Glutamatergic neuron (in vitro differentiated cells): ENCODE data around the gene BIK. TPM values are rescaled to one million over a fixed set of nuclear protein-coding genes. Genes with fewer than 3 reads are reported as not detected.

Experiments
- DNase-seq: peaks from one replicate; pipeline ENCODE4 v3.0.0; 2022
- H3K27ac Mint-ChIP-seq: one replicate; pipeline ENCODE4 v1.8.0; 2020; ENCODE audit warnings: mild to moderate bottlenecking, mixed read lengths, inconsistent platforms; ENCODE audit not compliant: unreplicated experiment
- H3K27me3 Mint-ChIP-seq: one replicate; pipeline ENCODE4 v1.8.0; 2020; ENCODE audit warnings: mild to moderate bottlenecking, moderate library complexity, mixed read lengths, inconsistent platforms; ENCODE audit not compliant: unreplicated experiment
- H3K36me3 Mint-ChIP-seq: one replicate; pipeline ENCODE4 v1.8.0; 2020; ENCODE audit warnings: mild to moderate bottlenecking, mixed read lengths, inconsistent platforms; ENCODE audit not compliant: unreplicated experiment
- H3K4me1 Mint-ChIP-seq: one replicate; pipeline ENCODE4 v1.8.0; 2020; ENCODE audit warnings: mild to moderate bottlenecking, low read depth, mixed read lengths, inconsistent platforms; ENCODE audit not compliant: unreplicated experiment
- H3K4me3 Mint-ChIP-seq: one replicate; pipeline ENCODE4 v1.8.0; 2020; ENCODE audit warnings: mild to moderate bottlenecking, mixed read lengths, inconsistent platforms; ENCODE audit not compliant: unreplicated experiment
- H3K9me3 Mint-ChIP-seq: one replicate; pipeline ENCODE4 v1.8.0; 2020; ENCODE audit warnings: mild to moderate bottlenecking, moderate library complexity, mixed read lengths, inconsistent platforms; ENCODE audit not compliant: unreplicated experiment
- long read RNA-seq: library from polyadenylated mRNA; unstranded; transcript quantifications from one replicate; pipeline ENCODE4 v2.0.0, GENCODE V29; 2020; ENCODE audit not compliant: unreplicated experiment
- total RNA-seq: library from RNA; stranded (reverse); fragmentation: NEBNext Ultra II Directional; extraction: Animal tissue kit (Norgen Biotek cat#: 25700); gene quantifications from one replicate; pipeline ENCODE4 v1.2.1, GENCODE V29; 2021; ENCODE audit not compliant: unreplicated experiment
- TF ChIP-seq, protein P1 (sequence below): fragments of 200-600 bp; sonication (generic); IDR thresholded peaks from one replicate; pipeline ENCODE4 v1.5.0; 2021; ENCODE audit not compliant: partially characterized antibody, unreplicated experiment

BIK gene, protein sequence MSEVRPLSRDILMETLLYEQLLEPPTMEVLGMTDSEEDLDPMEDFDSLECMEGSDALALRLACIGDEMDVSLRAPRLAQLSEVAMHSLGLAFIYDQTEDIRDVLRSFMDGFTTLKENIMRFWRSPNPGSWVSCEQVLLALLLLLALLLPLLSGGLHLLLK
- 17.3 TPM for total RNA-seq
- long read RNA-seq, transcript BIK-201 (5 exons, 953 nt), result major isoform, 43 of 46 reads
- long read RNA-seq, partial matches to known transcripts, result 1 of 46 reads
- long read RNA-seq, other reads (novel, unspliced or antisense), result 2 of 46 reads

DNA sequence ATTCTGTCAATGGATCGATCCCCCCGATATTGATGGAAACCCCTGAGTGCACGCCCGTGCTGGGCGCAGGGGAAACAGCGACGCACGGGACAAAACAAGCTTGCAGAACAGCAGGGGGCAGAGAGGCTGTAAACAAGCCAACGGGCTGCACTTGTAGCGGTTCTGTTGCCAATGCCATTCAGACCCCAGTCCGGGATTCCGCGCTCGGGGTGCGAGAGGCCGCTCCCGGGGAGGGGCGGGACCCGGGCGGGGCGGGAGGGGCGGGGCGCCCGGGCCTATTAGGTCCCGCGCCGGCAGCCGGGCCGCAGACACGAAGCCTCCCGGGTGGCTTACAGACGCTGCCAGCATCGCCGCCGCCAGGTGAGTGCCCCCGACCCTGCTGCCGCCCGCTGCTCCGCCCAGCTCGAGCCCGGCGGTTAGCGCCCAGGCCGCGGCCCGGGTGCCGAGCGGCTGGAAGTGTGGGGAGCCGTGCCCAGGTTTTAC, at the start of gene BIK:
Gene BIK, plus strand, starts transcription at position 307 of the 483 bp plus-strand sequence. CDS start 13,273 bp downstream, outside the sequence.
- Mint-ChIP-seq H3K27me3 (peaks cover 15% of the 10 kb centered on the region), H3K4me1 (peaks cover 16% of the 10 kb centered on the region), H3K36me3 (no peaks in the 10 kb centered on the region), H3K9me3 (peaks cover 12% of the 10 kb centered on the region), H3K4me3 (peak within 1 kb of the TSS; percentile 87), H3K27ac (peak within 1 kb of the TSS; percentile 38)
- DNase-seq, result peak; percentile 64
- TF ChIP-seq, protein P1, sequence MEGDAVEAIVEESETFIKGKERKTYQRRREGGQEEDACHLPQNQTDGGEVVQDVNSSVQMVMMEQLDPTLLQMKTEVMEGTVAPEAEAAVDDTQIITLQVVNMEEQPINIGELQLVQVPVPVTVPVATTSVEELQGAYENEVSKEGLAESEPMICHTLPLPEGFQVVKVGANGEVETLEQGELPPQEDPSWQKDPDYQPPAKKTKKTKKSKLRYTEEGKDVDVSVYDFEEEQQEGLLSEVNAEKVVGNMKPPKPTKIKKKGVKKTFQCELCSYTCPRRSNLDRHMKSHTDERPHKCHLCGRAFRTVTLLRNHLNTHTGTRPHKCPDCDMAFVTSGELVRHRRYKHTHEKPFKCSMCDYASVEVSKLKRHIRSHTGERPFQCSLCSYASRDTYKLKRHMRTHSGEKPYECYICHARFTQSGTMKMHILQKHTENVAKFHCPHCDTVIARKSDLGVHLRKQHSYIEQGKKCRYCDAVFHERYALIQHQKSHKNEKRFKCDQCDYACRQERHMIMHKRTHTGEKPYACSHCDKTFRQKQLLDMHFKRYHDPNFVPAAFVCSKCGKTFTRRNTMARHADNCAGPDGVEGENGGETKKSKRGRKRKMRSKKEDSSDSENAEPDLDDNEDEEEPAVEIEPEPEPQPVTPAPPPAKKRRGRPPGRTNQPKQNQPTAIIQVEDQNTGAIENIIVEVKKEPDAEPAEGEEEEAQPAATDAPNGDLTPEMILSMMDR, result no peak

DNA sequence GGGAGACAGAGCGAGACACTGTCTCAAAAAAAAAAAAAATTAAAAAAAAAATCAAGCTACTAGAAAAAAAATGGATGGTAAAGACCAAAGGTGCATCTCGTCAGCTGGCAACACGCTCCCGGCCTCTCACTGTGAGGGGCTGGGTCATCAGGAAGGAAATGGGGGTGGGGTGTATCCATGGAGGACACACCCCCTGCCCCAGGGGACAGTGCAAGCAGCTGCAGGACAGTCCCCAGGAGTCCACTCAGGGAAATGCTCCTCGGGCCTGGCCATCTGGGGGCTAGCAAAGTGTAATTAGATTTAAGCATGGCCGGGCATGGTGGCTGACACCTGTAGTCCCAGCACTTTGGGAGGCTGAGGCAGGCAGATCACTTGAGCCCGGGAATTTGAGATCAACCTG, 44.4 kb upstream of the BIK start:
- TF ChIP-seq, protein P1, result no peak
- H3K27ac Mint-ChIP-seq, result no peak overlapping the region
- peak; percentile 31 for DNase-seq
- no peaks in the 10 kb centered on the region for H3K9me3 Mint-ChIP-seq
- H3K36me3 Mint-ChIP-seq, result peaks cover 4% of the 10 kb centered on the region
- no peaks in the 10 kb centered on the region for H3K27me3 Mint-ChIP-seq
- H3K4me3 Mint-ChIP-seq, result no peak overlapping the region
- no peaks in the 10 kb centered on the region for H3K4me1 Mint-ChIP-seq

DNA sequence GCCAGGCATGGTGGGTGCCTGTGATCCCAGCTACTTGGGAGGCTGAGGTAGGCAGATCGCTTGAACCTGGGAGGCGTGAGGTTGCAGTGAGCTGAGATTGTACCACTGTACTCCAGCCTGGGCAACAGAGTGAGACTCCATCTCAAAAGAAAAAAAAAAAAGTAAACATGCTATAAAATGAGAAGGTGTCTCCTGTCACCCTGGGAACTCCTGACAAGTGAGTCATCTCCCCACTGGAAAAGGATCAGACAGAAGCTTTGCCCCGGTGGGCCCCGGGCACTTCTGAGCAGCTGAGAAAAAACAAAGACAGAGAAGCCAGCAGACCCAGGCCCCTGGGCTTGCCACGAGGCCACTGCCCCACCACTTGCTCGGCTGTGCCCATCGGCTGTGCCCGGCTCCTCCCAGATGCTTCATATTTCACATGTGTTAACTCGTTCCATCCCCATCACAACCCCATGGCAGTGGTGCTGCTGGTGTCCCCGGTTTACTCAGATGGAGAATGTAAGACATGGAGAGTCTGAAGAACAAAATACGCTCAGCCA, 43.6 kb upstream of the BIK start:
- no peaks in the 10 kb centered on the region for H3K27me3 Mint-ChIP-seq
- H3K4me1 Mint-ChIP-seq, result no peaks in the 10 kb centered on the region
- TF ChIP-seq, protein P1, result no peak
- no peak for DNase-seq
- H3K9me3 Mint-ChIP-seq, result no peaks in the 10 kb centered on the region
- no peak overlapping the region for H3K4me3 Mint-ChIP-seq
- peaks cover 4% of the 10 kb centered on the region for H3K36me3 Mint-ChIP-seq
- H3K27ac Mint-ChIP-seq, result no peak overlapping the region

DNA sequence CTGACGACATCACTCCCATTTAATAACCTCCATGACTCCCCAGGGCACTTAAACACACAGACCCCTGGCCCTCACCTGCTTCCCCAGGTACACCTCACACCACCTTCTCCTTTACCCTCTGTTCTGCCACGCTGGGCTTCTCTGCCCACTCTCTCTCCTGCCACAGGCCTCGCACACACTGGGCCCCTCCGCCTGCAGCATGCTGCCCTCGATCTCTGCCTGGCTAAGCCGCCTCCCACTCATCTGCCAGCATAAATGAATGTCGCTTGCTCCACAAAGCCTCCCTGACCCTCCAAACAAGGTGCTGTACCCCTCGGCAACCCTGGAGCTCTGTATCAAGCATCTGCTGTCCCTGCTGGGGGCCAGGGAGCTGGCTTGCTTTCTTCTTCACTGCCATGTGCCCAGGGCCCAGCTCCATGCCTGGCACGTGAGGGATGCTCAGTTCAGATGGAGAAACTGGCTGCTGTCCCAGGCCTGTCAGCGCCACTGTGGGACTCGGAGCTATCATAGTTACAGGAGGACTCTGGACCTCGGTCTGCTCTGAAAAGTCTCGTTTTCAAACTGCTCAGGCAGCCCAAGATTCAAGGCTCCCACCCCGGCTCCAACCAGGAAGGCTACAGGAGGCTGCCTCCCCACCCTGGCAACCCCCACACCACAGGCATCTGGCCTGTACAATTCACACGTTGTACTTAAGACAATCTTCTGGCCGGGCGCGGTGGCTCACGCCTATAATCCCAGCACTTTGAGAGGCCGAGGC, 33.3 kb upstream of the BIK start:
- no peak for DNase-seq
- TF ChIP-seq, protein P1, result no peak
- Mint-ChIP-seq H3K9me3 (peaks cover 7% of the 10 kb centered on the region), H3K36me3 (no peaks in the 10 kb centered on the region), H3K4me3 (no peak overlapping the region), H3K27ac (no peak overlapping the region), H3K4me1 (no peaks in the 10 kb centered on the region), H3K27me3 (peaks cover 3% of the 10 kb centered on the region)
